ENCODE data around the gene MIS18A.
"Not testable (repeated sequence)": the region's sequence is repeated elsewhere in the genome, so short reads cannot be mapped to it uniquely, and the experiment has no call there.

The MIS18A gene

GRCh38 chr21:32303385-32303784 lies 24.5 kb upstream of the MIS18A start:
- no peak for DNase-seq

DNA sequence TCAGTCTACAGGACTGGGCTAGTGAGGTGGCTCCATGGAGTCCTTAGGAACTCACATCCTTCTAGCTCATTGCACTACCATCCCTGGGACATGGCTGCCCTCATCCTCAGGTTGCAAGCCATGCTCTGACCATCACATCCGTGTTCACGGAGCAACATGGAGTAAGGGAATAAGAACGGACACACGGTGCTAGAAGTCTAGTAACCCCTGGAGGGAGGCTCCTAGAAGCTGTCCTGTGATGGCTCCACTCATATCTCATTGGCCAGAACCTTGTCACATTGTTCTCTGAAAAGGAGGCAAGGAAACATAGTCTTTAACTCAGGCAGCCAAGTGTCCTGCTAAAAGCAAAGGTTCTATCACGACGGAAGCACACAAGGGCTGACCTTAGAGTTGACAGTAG lies 23.7 kb upstream of the MIS18A start:
- no peak for DNase-seq

GRCh38 chr21:32301596-32301995 lies 22.7 kb upstream of the MIS18A start:
- no peak for DNase-seq

DNA sequence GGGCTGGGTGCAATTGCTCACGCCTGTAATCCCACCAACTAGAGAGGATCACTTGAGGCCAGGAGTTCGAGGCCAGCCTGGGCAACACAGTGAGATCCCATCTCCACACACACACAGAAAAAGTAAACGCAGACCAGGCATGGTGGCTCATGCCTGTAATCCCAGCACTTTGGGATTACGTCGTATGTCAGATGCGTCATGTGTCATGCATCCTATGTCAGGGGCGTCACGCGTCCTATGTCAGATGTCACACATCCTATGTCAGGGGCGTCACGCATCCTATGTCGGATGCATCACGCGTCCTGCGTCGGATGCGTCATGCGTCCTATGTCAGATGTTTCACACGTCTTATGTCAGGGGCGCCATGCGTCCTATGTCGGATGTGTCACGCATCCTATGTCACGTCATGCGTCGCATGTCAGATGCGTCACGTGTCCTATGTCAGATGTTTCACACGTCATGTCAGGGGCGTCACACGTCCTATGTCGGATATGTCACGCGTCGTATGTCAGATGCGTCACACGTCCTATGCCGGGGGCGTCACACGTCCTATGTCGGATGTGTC lies 21.4 kb upstream of the MIS18A start:
- no peak for DNase-seq

- no peak for DNase-seq
Observed at GRCh38 chr21:32299695-32300094, 20.8 kb upstream of the MIS18A start.

DNA sequence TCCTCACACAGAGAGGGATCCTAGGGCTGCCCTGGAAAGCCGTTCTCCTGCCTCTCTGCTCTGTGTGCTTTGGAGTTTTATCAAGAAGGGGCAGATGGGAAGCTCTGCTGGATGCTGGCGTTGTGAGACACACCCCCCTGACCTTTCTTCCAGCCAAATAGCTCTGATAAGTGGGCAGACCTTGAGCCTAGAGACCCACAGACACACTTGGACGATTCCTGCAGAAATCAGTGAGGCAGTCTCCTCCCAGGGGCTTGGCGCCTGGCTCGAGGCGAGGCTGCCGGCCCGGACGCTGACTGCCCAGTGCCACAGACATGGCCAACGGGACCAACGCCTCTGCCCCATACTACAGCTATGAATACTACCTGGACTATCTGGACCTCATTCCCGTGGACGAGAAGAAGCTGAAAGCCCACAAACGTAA lies 19.8 kb upstream of the MIS18A start, which contains the start of gene MRAP:
Gene MRAP (plus strand): TSS at position 198 of the 424 bp plus-strand sequence. CDS start 117 bp downstream, at position 315.
- no peak for DNase-seq

- DNase-seq = no peak
Observed at GRCh38 chr21:32298148-32298559, 19.3 kb upstream of the MIS18A start.

- DNase-seq = no peak
Observed at GRCh38 chr21:32297449-32297848, 18.6 kb upstream of the MIS18A start.

GRCh38 chr21:32285476-32285875 lies 6.6 kb upstream of the MIS18A start:
- no peak for DNase-seq

DNA sequence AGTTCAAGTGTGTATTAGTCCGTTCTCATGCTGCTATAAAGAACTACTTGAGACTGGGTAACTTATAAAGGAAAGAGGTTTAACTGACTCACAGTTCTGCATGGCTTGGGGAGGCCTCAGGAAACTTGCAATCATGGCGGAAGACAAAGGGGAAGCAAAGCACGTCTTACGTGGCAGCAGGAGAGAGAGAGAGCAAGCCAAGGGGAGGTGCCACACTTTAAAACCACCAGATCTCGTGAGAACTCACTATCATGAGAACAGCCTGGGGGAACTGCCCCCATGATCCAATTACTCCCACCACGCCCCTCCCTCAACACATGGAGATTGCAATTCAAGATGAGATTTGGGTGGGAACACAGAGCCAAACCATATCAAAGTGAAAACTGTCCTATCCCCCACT lies 4.1 kb upstream of the MIS18A start:
- no peak for DNase-seq

DNA sequence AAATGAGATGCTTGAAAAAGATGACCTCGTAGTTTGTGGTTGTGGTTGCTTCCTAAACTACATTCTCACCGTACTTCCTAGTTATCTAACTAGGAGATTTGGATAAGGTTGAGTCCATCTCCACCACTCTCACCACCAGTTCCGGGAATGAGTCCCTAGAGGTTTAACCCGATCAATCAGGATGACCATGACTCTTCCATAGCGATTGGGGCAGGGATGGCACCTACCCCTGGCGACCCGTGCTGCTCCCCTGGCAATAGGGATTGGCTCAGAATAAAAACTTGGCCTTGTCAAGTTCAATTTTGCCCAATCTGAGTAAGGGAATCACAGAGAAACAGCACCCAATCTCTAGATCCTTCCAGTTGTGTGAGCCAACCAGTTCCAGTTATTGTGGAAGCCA lies 2.7 kb upstream of the MIS18A start:
- DNase-seq = no peak

- no peak for DNase-seq
Observed at GRCh38 chr21:32279377-32279680, 480 bp upstream of the MIS18A start.

DNA sequence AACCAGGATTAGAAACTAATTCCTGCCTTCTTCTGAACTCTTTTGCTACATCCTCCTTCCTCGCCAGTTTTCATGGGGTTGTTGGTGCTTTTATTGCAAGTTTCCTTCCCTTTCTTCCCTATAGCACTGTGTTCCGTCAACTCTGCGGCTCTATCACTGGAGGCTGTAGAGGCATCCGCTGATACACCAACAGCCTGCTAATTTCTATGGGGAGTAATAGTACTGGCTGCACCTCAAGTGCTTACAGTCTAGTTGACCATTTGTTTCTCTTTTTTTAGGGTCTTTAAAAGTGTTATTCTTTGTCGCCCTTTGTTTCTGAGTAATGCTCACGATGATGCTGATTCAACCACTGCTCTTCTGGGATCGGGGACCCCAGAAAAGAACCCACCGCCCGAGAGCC lies 746 bp downstream of the MIS18A start:
- DNase-seq = no peak

- DNase-seq = no peak
Observed at GRCh38 chr21:32276671-32277070, 2.2 kb downstream of the MIS18A start.

- no peak for DNase-seq
Observed at GRCh38 chr21:32270748-32271147, 8.1 kb downstream of the MIS18A start.

DNA sequence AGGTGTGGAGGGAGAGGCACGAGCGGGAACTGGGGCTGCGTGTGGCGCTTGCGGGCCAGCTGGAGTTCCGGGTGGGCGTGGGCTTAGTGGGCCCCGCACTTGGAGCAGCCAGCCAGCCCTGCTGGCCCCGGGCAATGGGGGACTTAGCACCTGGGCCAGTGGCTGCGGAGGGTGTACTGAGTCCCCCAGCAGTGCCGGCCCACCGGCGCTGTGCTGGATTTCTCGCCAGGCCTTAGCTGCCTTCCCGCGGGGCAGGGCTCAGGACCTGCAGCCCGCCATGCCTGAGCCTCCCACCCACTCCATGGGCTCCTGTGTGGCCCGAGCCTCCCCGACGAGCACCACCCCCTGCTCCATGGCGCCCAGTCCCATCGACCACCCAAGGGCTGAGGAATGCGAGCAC lies 13.5 kb downstream of the MIS18A start:
- DNase-seq = not testable (repeated sequence)

- DNase-seq = no peak
Observed at GRCh38 chr21:32261929-32262328, 16.9 kb downstream of the MIS18A start.

GRCh38 chr21:32260130-32260529 lies 18.7 kb downstream of the MIS18A start:
- DNase-seq = no peak

GRCh38 chr21:32258786-32259048 lies 20.1 kb downstream of the MIS18A start:
- not testable (repeated sequence) for DNase-seq

DNA sequence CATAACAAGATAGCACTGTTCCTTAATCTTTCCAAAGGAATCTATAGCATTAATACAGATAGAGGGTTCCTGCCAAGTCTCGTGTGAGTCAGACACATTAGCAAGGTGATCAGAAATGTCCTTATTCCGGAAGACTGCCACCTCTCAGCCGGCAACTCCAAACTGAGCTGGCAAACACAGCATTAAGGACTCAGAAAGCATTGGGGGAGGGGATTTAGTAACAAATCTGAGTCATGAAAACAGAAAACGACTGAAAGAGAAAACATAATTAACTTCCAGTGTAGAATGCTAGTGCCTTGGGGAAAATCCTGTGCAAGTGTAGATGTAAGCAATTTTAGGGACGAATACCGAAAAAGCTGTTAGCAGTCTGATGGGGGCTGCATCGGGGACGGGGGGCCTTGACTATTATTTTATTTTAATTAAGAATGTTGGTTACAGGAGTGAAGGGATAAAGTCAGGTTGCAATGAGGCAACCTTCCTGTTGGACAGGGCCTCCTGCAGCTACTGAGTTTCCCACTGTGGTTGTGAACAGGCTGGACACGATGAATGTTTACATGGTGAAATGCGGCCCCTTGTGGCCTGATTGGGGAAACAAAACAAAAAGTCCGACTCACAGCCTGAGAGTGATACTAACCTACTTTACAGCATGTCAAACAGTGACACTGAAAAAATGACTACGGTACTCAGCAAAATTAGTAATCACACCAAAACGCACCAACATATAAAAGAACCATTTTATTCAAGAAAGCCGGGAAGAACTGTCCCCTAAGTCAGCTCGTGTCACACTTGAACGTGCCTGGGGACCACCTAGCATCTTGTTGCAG lies 20.7 kb downstream of the MIS18A start:
- DNase-seq = peak; percentile 39

- DNase-seq = no peak
Observed at GRCh38 chr21:32256873-32257620, 21.8 kb downstream of the MIS18A start.

- no peak for DNase-seq
Observed at GRCh38 chr21:32256251-32256650, 22.6 kb downstream of the MIS18A start.

GRCh38 chr21:32253215-32253641 lies 25.6 kb downstream of the MIS18A start:
- DNase-seq = no peak

DNA sequence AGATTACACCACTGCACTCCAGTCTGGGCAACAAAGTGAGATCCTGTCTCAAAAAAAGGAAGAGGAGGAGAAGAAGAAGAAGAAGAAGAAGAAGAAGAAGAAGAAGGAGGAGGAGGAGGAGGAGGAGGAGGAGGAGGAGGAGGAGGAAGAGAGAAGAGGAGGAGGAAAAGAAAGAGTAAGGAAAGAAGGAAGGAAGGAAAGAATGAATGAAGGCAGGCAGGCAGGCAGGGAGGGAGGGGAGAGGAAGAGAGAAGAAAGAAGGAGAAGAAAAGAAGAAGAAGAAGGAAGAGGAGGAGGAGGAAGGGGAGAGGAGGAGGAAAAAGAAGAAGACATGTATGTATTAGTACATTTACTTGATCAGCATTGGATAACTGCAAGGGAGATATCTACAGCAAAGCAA lies 26.7 kb downstream of the MIS18A start:
- no peak for DNase-seq

Data from stimulated activated CD4-positive, alpha-beta T cell treated with anti-CD3 and anti-CD28 coated beads, Interleukin-4, amount 100 ng/mL, for 24 hours (primary cell).